NCI-H446 (cell line): Measurements from ENCODE around the gene HSPA1A.

ENCODE experiments used
- DNase-seq, 2 experiments: peaks; one replicate each; lab custom pipeline; 2025; lab: John Stamatoyannopoulos, UW

Gene HSPA1A

GRCh38 chr6:31815025-31815838 is at the start of gene HSPA1A, which contains the start of gene HSPA1L:
TSS of gene HSPA1A (plus strand) at chr6:31815543. CDS start at chr6:31815757, 214 bp downstream.
TSS of gene HSPA1L (minus strand) at chr6:31815283. CDS start at chr6:31811972, 3,311 bp downstream.
- DNase-seq: peak; percentile 81 to 90

- DNase-seq: no peak
Measured at GRCh38 chr6:31765559-31765909, 49.8 kb upstream of the HSPA1A start.

DNA sequence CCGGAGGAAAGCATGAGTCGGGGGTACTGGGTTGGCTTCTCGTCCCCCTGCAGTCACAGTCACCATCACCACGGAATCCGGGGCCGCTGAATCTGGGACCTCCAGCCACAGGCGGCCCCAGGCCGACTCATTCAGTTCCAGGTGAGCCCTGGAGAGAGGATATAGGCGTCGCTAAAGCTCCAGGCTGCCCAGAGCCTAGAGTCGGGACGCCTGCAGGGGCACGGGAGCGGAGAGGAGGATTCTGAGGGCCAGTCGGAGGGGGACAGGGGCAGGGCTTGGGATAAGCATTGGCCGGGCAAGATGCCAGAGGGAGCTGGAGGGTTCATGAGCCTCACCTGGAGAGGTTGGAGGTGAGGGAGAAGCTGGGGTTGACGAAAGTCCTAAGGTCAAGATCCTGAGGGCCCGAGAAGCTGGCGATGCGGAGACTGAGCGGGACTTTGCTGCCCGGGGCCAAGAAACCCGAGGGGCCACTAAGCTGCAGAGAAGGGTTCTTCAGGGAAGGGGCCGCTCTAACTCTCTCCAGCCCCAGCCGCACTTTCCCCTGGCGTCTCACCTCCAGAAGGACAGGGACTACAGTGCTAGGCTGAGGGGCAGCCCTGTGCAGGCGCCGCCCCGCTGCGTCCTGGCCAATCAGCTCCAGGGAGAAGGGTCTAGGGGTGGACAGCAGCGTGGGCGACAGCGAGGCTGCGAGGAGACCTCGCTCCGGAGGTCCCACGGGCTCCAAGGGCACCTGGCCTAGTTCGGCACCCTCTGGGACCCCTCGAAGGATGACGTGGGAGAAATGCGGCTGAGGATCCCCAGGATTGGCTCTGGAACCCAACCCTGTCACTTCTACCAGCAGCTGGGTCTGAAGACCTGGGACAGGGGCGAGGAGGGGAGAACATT is 49.2 kb upstream of the HSPA1A start:
- DNase-seq: no peak

DNA sequence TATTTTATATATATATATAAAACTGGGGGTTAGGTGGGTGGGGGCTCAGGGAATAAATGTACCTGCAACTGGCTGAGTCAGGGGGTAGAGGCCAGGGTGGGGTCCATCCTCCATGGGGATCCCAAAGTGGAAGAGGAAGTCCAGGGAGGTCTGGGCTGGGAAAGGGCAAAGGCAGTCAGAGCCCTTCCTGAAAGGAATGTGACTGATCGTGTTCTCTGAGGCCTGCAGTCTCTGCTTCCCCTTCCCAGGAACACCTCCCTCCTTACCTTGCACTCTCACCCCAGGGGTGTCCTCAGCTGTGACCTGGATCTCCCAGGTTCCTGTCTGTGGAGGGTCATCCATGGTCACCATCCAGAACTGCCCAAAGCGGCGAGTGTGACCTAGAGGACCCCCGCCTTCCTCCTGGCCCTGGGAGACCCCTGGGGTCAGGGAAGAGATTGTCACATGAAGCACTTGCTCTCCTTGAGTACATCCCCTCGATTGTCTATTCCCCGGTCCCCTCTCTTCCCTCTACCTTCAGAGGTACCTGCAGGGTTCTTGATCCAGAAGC is 48.2 kb upstream of the HSPA1A start:
- DNase-seq: no peak

DNA sequence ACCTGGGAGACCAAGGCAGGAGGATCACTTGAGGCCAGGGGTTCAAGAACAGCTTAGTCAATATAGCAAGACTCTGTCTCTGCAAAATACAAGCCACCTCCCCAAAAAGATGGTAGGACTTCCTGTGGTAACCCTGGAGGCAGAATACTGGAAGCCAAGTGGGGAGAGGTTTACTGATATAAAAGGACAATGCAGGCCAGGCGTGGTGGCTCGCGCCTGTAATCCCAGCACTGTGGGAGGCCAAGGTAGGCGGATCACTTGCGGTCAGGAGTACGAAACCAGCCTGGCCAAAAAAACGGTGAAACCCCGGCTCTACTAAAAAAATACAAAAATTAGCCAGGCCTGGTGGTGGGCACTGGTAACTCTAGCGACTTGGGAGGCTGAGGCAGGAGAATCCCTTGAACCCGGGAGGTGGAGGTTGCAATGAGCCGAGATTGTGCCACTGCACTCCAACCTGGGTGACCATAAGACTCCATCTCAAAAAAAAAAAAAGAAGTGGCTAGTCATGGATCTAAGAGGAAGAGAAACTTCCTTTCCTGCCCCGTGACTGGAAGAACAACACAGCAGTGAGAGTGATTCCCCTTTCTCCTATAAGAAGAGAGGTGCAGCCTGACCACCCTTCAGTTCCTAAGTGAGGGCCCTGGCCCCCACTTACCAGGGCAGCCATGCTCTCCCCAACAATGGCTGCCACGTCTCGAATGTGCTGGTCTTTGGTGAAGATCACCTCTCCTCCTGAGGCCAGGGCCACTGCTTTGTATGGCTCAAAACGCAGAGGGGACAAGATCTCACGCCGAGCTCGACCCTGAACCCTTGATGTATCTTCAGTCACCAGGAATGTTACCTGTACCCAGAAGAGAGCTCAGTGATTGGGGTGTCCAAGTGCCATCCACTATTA is 46.7 kb upstream of the HSPA1A start:
- no peak for DNase-seq

GRCh38 chr6:31769684-31770371 is 45.5 kb upstream of the HSPA1A start:
- DNase-seq: peak in 1 of 2 experiments; percentile 29

GRCh38 chr6:31770860-31771259 is 44.5 kb upstream of the HSPA1A start:
- no peak for DNase-seq

DNA sequence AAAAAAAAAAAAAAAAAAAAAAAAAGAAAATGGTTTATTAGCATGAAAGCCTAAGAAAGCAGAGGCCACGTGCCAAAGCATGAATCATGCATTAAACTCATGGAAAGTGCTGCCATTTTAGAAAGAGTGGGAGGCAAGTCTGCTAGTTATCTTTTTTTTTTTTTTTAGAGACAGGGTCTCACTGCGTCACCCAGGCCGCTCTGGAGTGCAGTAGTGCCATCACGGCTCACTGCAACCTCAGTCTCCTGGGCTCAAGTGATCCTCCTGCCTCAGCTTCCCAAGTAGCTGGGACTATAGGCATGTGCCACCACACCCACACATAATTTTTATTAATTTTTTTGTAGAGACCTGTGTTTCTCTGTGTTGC is 43.4 kb upstream of the HSPA1A start:
- DNase-seq: no peak

DNA sequence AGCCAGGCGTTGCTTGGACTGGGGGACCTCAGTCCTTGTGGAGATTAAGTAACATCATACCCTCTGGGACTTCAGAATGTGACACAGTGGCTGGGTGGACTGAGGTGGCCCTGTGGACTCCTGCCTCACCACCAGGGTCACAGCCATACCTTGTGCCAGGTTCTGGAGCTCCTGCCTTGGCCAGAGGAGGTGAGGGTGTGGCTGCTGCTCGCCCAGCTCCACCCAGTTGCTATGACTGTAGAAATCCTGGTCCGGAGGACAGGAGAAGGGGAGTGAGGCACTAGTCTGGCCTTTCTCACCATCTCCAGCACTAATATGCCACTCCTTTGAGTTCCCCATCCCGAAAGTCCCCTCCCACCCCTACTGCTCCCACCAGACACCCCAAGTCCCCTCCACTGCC is 40.2 kb upstream of the HSPA1A start:
- no peak for DNase-seq

DNA sequence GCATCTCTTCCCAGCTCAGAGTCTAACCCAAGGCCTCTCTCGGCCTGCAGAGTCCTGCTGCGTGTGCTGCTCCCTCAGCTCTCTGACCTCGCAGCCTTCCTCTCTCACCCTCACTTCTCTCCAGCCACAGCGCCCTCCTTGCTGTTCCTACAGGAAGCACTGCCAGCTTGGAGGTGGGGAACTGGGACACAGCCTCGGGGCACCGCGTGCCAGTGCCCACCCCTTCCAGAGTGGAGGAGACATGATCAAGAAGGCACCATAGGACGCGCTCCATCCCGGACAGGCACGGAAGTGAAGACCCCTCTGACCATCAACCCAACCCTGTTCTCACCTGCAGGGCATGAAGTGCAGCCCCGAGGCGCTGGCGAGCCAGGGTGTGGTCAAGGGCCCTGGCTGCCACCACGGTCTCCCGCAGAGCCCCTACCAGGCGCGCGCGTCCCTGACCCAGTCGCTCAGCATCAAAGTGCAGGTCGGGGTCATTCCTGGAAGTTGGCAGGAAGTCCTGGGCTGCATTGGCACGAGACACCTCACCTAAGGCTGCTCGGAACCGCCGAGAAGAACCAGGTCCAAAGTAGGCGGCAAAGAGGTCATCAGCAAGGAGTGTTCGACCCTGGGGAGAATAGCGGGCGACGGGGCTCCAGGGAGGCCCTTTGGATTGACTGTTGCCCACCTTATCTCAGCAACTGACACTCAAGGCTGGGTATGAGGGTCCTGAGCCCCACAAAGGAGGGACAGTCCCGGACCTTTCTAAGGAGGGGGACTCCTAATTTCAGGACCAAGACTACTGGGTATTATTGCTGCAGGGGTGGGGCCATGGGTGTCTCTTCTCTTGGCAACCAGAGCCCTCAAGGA is 39.5 kb upstream of the HSPA1A start:
- DNase-seq: no peak

DNA sequence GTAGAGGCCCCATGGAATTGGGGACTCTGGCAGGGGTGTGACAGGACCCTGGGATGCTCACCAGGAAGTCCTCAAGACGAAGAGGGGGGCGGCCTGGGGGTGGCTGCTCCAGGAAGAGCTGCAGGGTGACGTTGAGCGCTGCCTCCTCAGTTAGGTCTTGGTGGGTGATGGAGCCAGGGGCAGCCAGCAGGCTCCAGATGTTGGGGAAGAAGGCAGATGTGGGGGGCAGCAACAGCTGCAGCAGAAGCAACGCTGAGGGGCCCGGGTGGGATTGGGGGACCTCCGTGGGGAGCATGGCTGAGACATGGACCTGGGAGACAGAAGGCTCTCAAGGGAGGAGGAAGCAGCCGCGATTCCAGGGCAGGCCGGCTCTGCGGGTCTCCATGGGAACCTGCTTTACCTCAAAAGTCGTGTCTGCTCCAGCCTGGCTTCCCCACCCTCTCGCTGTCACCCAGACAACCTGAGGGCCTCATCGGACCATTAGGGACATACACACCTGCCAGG is 38.8 kb upstream of the HSPA1A start:
- no peak for DNase-seq

DNA sequence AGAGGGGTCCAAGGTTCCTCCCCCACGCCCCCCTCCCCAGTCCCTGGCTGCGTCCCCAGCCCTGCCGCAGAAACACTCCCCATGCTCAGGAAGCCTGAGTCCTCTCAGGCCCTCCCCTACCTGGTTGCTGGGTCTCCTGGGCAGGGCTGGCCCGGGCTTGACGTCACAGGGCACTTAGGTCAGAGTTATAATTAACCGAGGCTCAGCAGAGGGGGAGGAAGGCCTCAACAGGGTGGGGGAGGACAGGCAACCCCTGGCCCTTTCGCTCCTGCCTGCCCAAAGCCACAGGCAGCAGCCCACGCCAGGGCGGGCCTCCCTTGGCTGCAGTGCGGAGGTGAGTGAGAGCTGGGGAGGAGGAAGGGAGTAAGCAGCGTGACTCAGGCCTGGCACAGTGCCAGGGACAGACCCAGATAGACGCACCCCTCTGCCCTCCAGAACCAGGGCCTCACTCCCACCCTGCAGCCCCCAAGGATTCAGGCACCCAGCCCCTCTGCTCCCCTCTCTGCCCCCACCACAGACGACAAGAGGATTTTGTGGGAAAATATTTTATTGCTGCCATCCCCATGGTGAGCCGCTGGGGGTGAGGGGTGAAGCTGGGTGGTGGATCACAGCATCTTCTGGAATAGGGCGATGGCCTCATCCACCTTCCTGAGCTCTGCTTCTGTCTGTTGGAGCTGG is 38.2 kb upstream of the HSPA1A start, which contains the start of gene VWA7:
TSS of gene VWA7 (minus strand) at position 340 of the 678 bp plus-strand sequence. CDS start 549 bp downstream, outside the sequence.
- no peak for DNase-seq

GRCh38 chr6:31777667-31778050 is 37.7 kb upstream of the HSPA1A start:
- DNase-seq: no peak

DNA sequence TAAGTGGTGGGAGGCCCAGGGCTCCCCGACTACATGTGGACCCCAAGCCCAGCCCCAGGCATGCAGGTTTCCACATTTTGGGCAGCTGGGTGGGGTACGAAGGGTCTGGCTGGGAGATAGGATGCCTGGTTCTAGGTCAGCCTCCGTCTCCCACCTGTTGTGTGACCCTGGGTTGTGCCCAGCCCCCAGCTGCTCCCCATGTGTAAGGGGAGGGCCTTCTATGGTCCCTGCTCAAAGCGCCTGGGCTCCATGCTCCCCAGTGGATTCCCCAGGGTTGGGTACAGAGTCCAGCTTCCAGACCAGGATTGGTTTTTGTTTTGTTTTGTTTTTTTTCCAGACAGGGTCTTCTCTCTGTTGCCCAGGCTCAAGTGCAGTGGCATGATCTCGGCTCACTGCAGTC is 37.1 kb upstream of the HSPA1A start:
- no peak for DNase-seq

- DNase-seq: no peak
Measured at GRCh38 chr6:31778999-31779885, 36.1 kb upstream of the HSPA1A start.

- no peak for DNase-seq
Measured at GRCh38 chr6:31779908-31780307, 35.4 kb upstream of the HSPA1A start.

DNA sequence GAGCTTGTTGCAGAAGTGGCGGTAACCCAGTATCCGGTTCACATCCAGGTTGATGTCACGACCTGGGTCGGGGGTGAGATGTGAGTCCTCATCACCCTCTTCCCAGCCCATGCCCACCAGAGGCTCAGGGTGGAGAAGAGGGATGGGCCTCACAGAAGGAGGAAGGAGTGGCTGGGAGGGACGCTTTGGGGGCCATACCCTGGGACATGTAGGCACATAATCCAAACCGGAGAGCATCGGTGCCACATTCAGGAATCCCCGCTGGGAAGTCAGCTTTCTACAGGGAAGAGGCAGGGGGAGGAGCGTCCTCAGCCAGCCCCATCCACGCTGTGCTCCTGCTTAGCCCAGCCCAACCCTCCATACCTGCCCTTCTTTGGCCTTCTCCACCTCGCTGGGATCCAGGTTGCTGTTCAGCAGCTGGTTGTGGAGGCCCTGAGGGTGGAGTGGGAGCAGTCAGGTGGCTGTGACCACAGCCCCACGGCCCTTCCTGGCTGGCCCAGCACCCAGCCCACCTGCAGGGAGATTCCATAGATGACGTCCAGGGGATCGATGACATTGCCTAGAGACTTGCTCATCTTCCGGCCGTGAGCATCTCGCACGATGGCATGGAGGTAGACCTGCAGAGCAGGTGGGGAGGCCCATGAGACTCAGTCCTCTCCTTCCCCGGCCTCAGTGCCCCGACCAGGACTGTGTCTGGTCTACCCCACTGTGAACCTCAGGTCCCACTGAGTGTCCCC is 34.7 kb upstream of the HSPA1A start:
- no peak for DNase-seq
